HG02642 (cell line): ENCODE measurements around the gene DSCAML1.

Experiments
- ATAC-seq: cut with Tn5 transposase; IDR thresholded peaks from one replicate; pipeline ENCODE4 v1.9.1; 2021; ENCODE audit warnings: mild to moderate bottlenecking; ENCODE audit not compliant: unreplicated experiment, poor library complexity

The DSCAML1 gene

GRCh38 chr11:117378976-117379865, 417.8 kb downstream of the DSCAML1 start:
- ATAC-seq = no peak
